HCT116 (cell line): Measurements from ENCODE around the gene AP1G1.

ENCODE experiments used
- CBX3 ChIP-seq: IDR thresholded peaks from 2 replicates; pipeline ENCODE4 v1.6.1; 2012; ENCODE audit warnings: low read depth
- EZH2 ChIP-seq: fragments of 200-600 bp; sonication (generic); IDR thresholded peaks from 2 replicates; pipeline ENCODE4 v1.6.1; 2017; ENCODE audit warnings: antibody characterized with exemption, mixed run types
- POLR2A ChIP-seq: IDR thresholded peaks from 2 replicates; pipeline ENCODE4 v1.7.0; 2011; ENCODE audit warnings: borderline replicate concordance; ENCODE audit not compliant: insufficient read depth, insufficient read length; ENCODE audit errors: extremely low read depth
- YY1 ChIP-seq: IDR thresholded peaks from 2 replicates; pipeline ENCODE4 v1.6.1; 2011; ENCODE audit warnings: low read length, low read depth, moderate library complexity, mild to moderate bottlenecking; ENCODE audit not compliant: insufficient replicate concordance; ENCODE audit errors: extremely low read depth
- ZFX ChIP-seq: fragments of 450-650 bp; IDR thresholded peaks from 2 replicates; pipeline ENCODE4 v1.6.1; 2017
- TF ChIP-seq, protein P1 (sequence below), 3 experiments: fragments of 200-600 bp in 1 of 3; sonication (generic) in 1 of 3; IDR thresholded peaks in 2 of 3; conservative IDR thresholded peaks in 1 of 3; 2 replicates each; pipeline ENCODE4 v1.5.1; 2012 to 2017; ENCODE audit warnings: low read depth in 2 of 3, low read length in 2 of 3, antibody characterized with exemption in 1 of 3, borderline replicate concordance in 1 of 3, control low read depth in 1 of 3, mild to moderate bottlenecking in 1 of 3, mixed read lengths in 1 of 3, mixed run types in 1 of 3, moderate library complexity in 1 of 3; ENCODE audit not compliant: insufficient read depth in 1 of 3

DNA sequence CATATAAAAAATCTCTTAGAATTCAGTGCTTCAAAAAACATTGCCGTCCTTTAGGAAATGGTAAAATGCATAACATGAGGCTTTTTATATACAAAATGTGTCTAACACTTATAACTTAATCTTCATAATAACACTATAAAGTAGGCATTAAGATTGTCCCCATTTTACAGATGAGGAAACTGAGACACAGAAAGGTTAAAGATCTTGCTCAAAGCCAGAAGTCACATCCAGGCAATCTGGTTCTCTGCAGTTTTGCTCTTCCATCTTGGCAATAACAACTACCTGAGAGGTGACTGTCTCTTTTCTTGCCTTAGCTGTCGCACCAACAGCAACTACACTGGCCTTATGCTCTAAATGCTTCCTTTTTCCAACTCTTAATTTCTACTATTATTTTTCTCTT is 24.5 kb downstream of the AP1G1 start:
- TF ChIP-seq EZH2, result no peak
- TF ChIP-seq YY1, result no peak
- TF ChIP-seq, protein P1, sequence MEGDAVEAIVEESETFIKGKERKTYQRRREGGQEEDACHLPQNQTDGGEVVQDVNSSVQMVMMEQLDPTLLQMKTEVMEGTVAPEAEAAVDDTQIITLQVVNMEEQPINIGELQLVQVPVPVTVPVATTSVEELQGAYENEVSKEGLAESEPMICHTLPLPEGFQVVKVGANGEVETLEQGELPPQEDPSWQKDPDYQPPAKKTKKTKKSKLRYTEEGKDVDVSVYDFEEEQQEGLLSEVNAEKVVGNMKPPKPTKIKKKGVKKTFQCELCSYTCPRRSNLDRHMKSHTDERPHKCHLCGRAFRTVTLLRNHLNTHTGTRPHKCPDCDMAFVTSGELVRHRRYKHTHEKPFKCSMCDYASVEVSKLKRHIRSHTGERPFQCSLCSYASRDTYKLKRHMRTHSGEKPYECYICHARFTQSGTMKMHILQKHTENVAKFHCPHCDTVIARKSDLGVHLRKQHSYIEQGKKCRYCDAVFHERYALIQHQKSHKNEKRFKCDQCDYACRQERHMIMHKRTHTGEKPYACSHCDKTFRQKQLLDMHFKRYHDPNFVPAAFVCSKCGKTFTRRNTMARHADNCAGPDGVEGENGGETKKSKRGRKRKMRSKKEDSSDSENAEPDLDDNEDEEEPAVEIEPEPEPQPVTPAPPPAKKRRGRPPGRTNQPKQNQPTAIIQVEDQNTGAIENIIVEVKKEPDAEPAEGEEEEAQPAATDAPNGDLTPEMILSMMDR (IDR thresholded peaks at IDR 0.05 in 2 of 3, conservative IDR thresholded peaks at IDR 0.05 in 1 of 3; ENCODE audit: borderline replicate concordance in 1 of 3, insufficient read depth in 1 of 3, low read depth in 2 of 3, low read length in 2 of 3), result no peak
- no peak for TF ChIP-seq CBX3
- no peak for TF ChIP-seq ZFX
- no peak for TF ChIP-seq POLR2A
